Neural cell (in vitro differentiated cells): Measurements from ENCODE around the gene IGF1R. TPM values are rescaled to one million over a fixed set of nuclear protein-coding genes. Genes with fewer than 3 reads are reported as not detected.

Source experiments
- H2AFZ ChIP-seq: fragments of 200-600, 300-800 bp; sonication (generic), shearing (Covaris generic); 2 replicates; pipeline ENCODE4 v1.6.0; 2014; ENCODE audit warnings: low read depth, mild to moderate bottlenecking, antibody characterized with exemption, low read length, moderate library complexity
- H3F3A ChIP-seq: fragments of 200-600 bp; shearing (Covaris generic); 2 replicates; pipeline ENCODE4 v1.6.1; 2016; ENCODE audit warnings: mild to moderate bottlenecking, moderate library complexity, mixed read lengths, antibody characterized with exemption, low read length; ENCODE audit not compliant: insufficient read depth, poor library complexity, severe bottlenecking
- H3K27ac ChIP-seq: fragments of 200-600, 300-800 bp; sonication (generic), shearing (Covaris generic); 2 replicates; pipeline ENCODE4 v1.5.1; 2014; ENCODE audit warnings: mild to moderate bottlenecking, low read length, moderate library complexity
- H3K27me3 ChIP-seq: fragments of 300-800, 200-600 bp; sonication (generic), shearing (Covaris generic); 2 replicates; pipeline ENCODE4 v1.6.0; 2014; ENCODE audit warnings: mild to moderate bottlenecking, low read depth, low read length, moderate library complexity; ENCODE audit not compliant: insufficient read depth
- H3K36me3 ChIP-seq: fragments of 300-800, 200-600 bp; sonication (generic), shearing (Covaris generic); 2 replicates; pipeline ENCODE4 v1.5.1; 2014; ENCODE audit warnings: mild to moderate bottlenecking, antibody characterized with exemption, low read length, moderate library complexity; ENCODE audit not compliant: insufficient read depth
- H3K4me2 ChIP-seq: fragments of 300-800, 200-600 bp; sonication (generic), shearing (Covaris generic); 2 replicates; pipeline ENCODE4 v1.6.0; 2014; ENCODE audit warnings: mild to moderate bottlenecking, low read length
- H3K4me3 ChIP-seq: fragments of 300-800, 200-600 bp; sonication (generic), shearing (Covaris generic); 2 replicates; pipeline ENCODE4 v1.5.1; 2014; ENCODE audit warnings: mild to moderate bottlenecking, low read length, moderate library complexity
- H3K79me2 ChIP-seq: fragments of 200-600 bp; shearing (Covaris generic); replicated peaks from 2 replicates; pipeline ENCODE4 v1.6.0; 2014; ENCODE audit warnings: mild to moderate bottlenecking, low read length, moderate library complexity; ENCODE audit not compliant: insufficient read depth
- H3K9ac ChIP-seq: fragments of 300-800, 200-600 bp; sonication (generic), shearing (Covaris generic); 2 replicates; pipeline ENCODE4 v1.6.1; 2016; ENCODE audit warnings: mild to moderate bottlenecking, low read length, mixed read lengths
- H3K9me2 ChIP-seq: fragments of 200-600 bp; shearing (Covaris generic); 2 replicates; pipeline ENCODE4 v1.6.1; 2016; ENCODE audit warnings: mild to moderate bottlenecking, low read length, mixed read lengths; ENCODE audit not compliant: insufficient read depth
- H3K9me3 ChIP-seq: fragments of 200-600, 300-800 bp; sonication (generic), shearing (Covaris generic); 2 replicates; pipeline ENCODE4 v1.6.1; 2016; ENCODE audit warnings: mild to moderate bottlenecking, mixed run types, low read length, moderate library complexity, mixed read lengths
- H4K20me1 ChIP-seq: fragments of 200-600 bp; shearing (Covaris generic); 2 replicates; pipeline ENCODE4 v1.6.1; 2016; ENCODE audit warnings: mild to moderate bottlenecking, mixed run types; ENCODE audit not compliant: insufficient read depth
- EP300 ChIP-seq: fragments of 450-650 bp; conservative IDR thresholded peaks from 2 replicates; pipeline ENCODE4 v1.6.1; 2014; ENCODE audit warnings: antibody characterized with exemption, mild to moderate bottlenecking, moderate library complexity; ENCODE audit not compliant: poor library complexity, severe bottlenecking
- EZH2 ChIP-seq: fragments of 200-600, 300-800 bp; shearing (Covaris generic), sonication (generic); IDR thresholded peaks from 2 replicates; pipeline ENCODE4 v1.6.1; 2014; ENCODE audit warnings: antibody characterized with exemption, low read length, borderline replicate concordance, mild to moderate bottlenecking; ENCODE audit not compliant: insufficient read depth, poor library complexity, severe bottlenecking
- MXI1 ChIP-seq: fragments of 450-650 bp; conservative IDR thresholded peaks from 2 replicates; pipeline ENCODE4 v1.6.1; 2014; ENCODE audit warnings: antibody characterized with exemption, mild to moderate bottlenecking; ENCODE audit not compliant: poor library complexity, severe bottlenecking
- POLR2AphosphoS5 ChIP-seq: IDR thresholded peaks from 2 replicates; pipeline ENCODE4 v1.6.1; 2012
- RAD21 ChIP-seq: fragments of 450-650 bp; conservative IDR thresholded peaks from 2 replicates; pipeline ENCODE4 v1.6.1; 2014; ENCODE audit warnings: antibody characterized with exemption, mild to moderate bottlenecking, moderate library complexity
- SMC3 ChIP-seq: fragments of 450-650 bp; conservative IDR thresholded peaks from 2 replicates; pipeline ENCODE4 v1.6.1; 2014; ENCODE audit warnings: antibody characterized with exemption, mild to moderate bottlenecking, moderate library complexity; ENCODE audit not compliant: poor library complexity
- TAF1 ChIP-seq: IDR thresholded peaks from 2 replicates; pipeline ENCODE4 v1.6.1; 2012; ENCODE audit warnings: low read depth
- polyA plus RNA-seq: library from polyadenylated mRNA; depleted of rRNA; stranded (reverse); fragments of >200 nt; gene quantifications from 2 replicates; pipeline ENCODE4 v1.2.3, GENCODE V29; 2014
- TF ChIP-seq, protein P1 (sequence below): fragments of 450-650 bp; IDR thresholded peaks from 2 replicates; pipeline ENCODE4 v1.5.1; 2014; ENCODE audit warnings: antibody characterized with exemption, mild to moderate bottlenecking, moderate library complexity; ENCODE audit not compliant: poor library complexity, severe bottlenecking
- TF ChIP-seq, protein P2 (sequence below): IDR thresholded peaks from 2 replicates; pipeline ENCODE4 v1.6.1; 2012; ENCODE audit warnings: borderline replicate concordance

The IGF1R gene
- polyA plus RNA-seq, 1 donor from 2014 or later, result 10.9 TPM

DNA sequence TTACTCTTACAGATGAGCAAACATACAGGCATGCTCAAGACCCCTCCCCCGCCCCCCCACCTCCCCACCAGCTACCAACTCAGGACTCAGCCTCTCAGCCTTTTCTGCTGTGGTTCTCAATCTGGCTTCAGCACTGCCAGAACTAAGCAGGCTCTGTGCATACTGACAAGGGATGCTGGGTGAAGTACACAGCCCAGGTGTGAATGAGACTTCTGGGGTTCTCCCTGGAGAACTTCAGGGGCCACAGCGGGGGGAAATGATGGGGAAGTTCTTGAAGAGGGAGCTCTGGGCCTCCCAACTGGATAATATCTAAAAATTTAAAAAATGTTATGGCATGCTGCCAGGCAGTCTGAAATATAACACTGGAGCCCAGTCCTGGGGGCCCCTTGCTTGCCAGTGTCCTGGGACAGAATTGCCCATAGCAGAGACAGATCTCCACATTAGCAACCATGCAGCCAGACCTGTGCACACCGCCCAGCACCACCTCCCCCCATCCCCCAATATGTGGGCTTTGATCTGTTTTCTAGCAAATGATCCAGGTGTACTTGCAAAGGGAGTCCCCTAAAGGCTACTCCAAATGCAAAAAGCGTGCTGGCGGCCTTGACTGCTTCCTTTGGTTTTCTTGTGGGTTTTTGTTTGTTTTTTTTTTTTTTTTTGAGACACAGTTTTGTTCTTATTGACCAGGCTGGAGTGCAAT, 317.9 kb downstream of the IGF1R start:
- no peak overlapping the region for H3K27ac ChIP-seq
- no peak overlapping the region for H3K4me3 ChIP-seq
- peaks cover 16% of the 10 kb centered on the region for H3K36me3 ChIP-seq
- no peak overlapping the region for H2AFZ ChIP-seq
- H3K9me2 ChIP-seq, result no peaks in the 10 kb centered on the region
- H3K9me3 ChIP-seq, result no peaks in the 10 kb centered on the region
- no peak overlapping the region for H3K4me2 ChIP-seq
- H3K79me2 ChIP-seq, result no peaks in the 10 kb centered on the region
- no peaks in the 10 kb centered on the region for H3K27me3 ChIP-seq
- H4K20me1 ChIP-seq, result no peaks in the 10 kb centered on the region
- no peak overlapping the region for H3K9ac ChIP-seq
- TF ChIP-seq EP300 (no peak), RAD21 (no peak), EZH2 (no peak), SMC3 (no peak), MXI1 (no peak), POLR2AphosphoS5 (no peak), TAF1 (no peak)
- TF ChIP-seq, protein P1, sequence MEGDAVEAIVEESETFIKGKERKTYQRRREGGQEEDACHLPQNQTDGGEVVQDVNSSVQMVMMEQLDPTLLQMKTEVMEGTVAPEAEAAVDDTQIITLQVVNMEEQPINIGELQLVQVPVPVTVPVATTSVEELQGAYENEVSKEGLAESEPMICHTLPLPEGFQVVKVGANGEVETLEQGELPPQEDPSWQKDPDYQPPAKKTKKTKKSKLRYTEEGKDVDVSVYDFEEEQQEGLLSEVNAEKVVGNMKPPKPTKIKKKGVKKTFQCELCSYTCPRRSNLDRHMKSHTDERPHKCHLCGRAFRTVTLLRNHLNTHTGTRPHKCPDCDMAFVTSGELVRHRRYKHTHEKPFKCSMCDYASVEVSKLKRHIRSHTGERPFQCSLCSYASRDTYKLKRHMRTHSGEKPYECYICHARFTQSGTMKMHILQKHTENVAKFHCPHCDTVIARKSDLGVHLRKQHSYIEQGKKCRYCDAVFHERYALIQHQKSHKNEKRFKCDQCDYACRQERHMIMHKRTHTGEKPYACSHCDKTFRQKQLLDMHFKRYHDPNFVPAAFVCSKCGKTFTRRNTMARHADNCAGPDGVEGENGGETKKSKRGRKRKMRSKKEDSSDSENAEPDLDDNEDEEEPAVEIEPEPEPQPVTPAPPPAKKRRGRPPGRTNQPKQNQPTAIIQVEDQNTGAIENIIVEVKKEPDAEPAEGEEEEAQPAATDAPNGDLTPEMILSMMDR, result no peak
- TF ChIP-seq, protein P2, sequence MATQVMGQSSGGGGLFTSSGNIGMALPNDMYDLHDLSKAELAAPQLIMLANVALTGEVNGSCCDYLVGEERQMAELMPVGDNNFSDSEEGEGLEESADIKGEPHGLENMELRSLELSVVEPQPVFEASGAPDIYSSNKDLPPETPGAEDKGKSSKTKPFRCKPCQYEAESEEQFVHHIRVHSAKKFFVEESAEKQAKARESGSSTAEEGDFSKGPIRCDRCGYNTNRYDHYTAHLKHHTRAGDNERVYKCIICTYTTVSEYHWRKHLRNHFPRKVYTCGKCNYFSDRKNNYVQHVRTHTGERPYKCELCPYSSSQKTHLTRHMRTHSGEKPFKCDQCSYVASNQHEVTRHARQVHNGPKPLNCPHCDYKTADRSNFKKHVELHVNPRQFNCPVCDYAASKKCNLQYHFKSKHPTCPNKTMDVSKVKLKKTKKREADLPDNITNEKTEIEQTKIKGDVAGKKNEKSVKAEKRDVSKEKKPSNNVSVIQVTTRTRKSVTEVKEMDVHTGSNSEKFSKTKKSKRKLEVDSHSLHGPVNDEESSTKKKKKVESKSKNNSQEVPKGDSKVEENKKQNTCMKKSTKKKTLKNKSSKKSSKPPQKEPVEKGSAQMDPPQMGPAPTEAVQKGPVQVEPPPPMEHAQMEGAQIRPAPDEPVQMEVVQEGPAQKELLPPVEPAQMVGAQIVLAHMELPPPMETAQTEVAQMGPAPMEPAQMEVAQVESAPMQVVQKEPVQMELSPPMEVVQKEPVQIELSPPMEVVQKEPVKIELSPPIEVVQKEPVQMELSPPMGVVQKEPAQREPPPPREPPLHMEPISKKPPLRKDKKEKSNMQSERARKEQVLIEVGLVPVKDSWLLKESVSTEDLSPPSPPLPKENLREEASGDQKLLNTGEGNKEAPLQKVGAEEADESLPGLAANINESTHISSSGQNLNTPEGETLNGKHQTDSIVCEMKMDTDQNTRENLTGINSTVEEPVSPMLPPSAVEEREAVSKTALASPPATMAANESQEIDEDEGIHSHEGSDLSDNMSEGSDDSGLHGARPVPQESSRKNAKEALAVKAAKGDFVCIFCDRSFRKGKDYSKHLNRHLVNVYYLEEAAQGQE, result no peak
- H3F3A ChIP-seq, result no peaks in the 10 kb centered on the region

DNA sequence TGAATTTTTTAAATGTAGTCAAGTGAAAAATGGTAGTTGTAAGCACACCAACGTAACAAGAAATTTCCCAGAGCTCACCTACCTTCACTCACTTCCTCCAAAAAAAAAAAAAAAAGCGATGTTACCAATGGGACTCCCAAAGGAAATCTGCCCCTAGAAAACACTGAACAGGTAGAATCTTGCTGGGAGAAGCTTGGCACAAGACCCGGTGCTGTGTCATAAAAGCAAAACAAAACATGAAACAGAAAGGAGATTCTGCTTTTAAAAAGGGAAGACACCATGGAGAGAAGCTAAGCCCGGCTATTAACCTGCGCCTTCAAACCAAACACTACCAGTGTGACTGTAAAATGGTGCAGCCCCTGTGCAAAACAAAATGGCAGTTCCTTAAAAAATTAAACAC, 318.8 kb downstream of the IGF1R start:
- H3K9me2 ChIP-seq, result no peaks in the 10 kb centered on the region
- no peaks in the 10 kb centered on the region for H3K27me3 ChIP-seq
- H3K9me3 ChIP-seq, result no peaks in the 10 kb centered on the region
- H3K79me2 ChIP-seq, result no peaks in the 10 kb centered on the region
- H3K36me3 ChIP-seq, result peaks cover 7% of the 10 kb centered on the region
- H3K4me3 ChIP-seq, result no peak overlapping the region
- H2AFZ ChIP-seq, result no peak overlapping the region
- H4K20me1 ChIP-seq, result no peaks in the 10 kb centered on the region
- no peaks in the 10 kb centered on the region for H3F3A ChIP-seq
- H3K9ac ChIP-seq, result no peak overlapping the region
- H3K27ac ChIP-seq, result no peak overlapping the region
- TF ChIP-seq MXI1 (no peak), EP300 (no peak), RAD21 (no peak), TAF1 (no peak), EZH2 (no peak), SMC3 (no peak), POLR2AphosphoS5 (no peak)
- TF ChIP-seq, protein P1, result no peak
- TF ChIP-seq, protein P2, result no peak
- no peak overlapping the region for H3K4me2 ChIP-seq
